Measurements from ENCODE around the gene ITGA8. TPM values are rescaled to one million over a fixed set of nuclear protein-coding genes. Genes with fewer than 3 reads are reported as not detected.

ITGA8 gene
- polyA plus RNA-seq, 4 donors, result 0.81 to 13.7 (median 2.6) TPM; not detected in 1

GRCh38 chr10:15741581-15741980 lies 21.9 kb upstream of the ITGA8 start:
- no peaks in the 10 kb centered on the region for H3K36me3 ChIP-seq (ENCODE audit: control insufficient read depth in 3 of 3, insufficient read depth in 2 of 3, low read depth in 1 of 3, low read length in 3 of 3)
- H3K9me3 ChIP-seq (ENCODE audit: control insufficient read depth in 2 of 2, insufficient read depth in 1 of 2, low read depth in 1 of 2, low read length in 1 of 2), result no peaks in the 10 kb centered on the region
- no peak overlapping the region for H3K27ac ChIP-seq (ENCODE audit: low read depth in 1 of 3, low read length in 2 of 3)
- H3K27me3 ChIP-seq (ENCODE audit: control insufficient read depth in 3 of 3, insufficient read depth in 3 of 3, low read length in 3 of 3), result no peaks in the 10 kb centered on the region
- no peak overlapping the region for H3K4me3 ChIP-seq (ENCODE audit: low read depth in 1 of 3, low read length in 3 of 3)
- DNase-seq (no peak), FAIRE-seq (no peak)
- 75 to 87% (median 82%) methylated on average over 5 of the region's 5 CpGs for WGBS, 3 donors
- no peaks in the 10 kb centered on the region for H3K4me1 ChIP-seq (ENCODE audit: control insufficient read depth in 3 of 3, insufficient read depth in 2 of 3, low read depth in 1 of 3, low read length in 2 of 3)

GRCh38 chr10:15740261-15740660 lies 20.5 kb upstream of the ITGA8 start:
- DNase-seq (no peak), FAIRE-seq (no peak)
- Histone ChIP-seq H3K9me3 (ENCODE audit: control insufficient read depth in 2 of 2, insufficient read depth in 1 of 2, low read depth in 1 of 2, low read length in 1 of 2) (no peaks in the 10 kb centered on the region), H3K27me3 (ENCODE audit: control insufficient read depth in 3 of 3, insufficient read depth in 3 of 3, low read length in 3 of 3) (no peaks in the 10 kb centered on the region), H3K27ac (ENCODE audit: low read depth in 1 of 3, low read length in 2 of 3) (no peak overlapping the region), H3K36me3 (ENCODE audit: control insufficient read depth in 3 of 3, insufficient read depth in 2 of 3, low read depth in 1 of 3, low read length in 3 of 3) (no peaks in the 10 kb centered on the region), H3K4me1 (ENCODE audit: control insufficient read depth in 3 of 3, insufficient read depth in 2 of 3, low read depth in 1 of 3, low read length in 2 of 3) (no peaks in the 10 kb centered on the region), H3K4me3 (ENCODE audit: low read depth in 1 of 3, low read length in 3 of 3) (no peak overlapping the region)
- WGBS, 3 donors, result 82 to 93% (median 84%) methylated on average over 6 of the region's 6 CpGs

GRCh38 chr10:15739254-15739970 lies 19.7 kb upstream of the ITGA8 start:
- FAIRE-seq, result no peak
- peak overlapping the region in 2 of 3 donors; percentile 0 to 28 for H3K27ac ChIP-seq (ENCODE audit: low read depth in 1 of 3, low read length in 2 of 3)
- DNase-seq, result no peak
- H3K27me3 ChIP-seq (ENCODE audit: control insufficient read depth in 3 of 3, insufficient read depth in 3 of 3, low read length in 3 of 3), result no peaks in the 10 kb centered on the region
- no peaks in the 10 kb centered on the region for H3K4me1 ChIP-seq (ENCODE audit: control insufficient read depth in 3 of 3, insufficient read depth in 2 of 3, low read depth in 1 of 3, low read length in 2 of 3)
- WGBS, 3 donors, result 61 to 70% (median 64%) methylated on average over 9 of the region's 9 CpGs
- H3K9me3 ChIP-seq (ENCODE audit: control insufficient read depth in 2 of 2, insufficient read depth in 1 of 2, low read depth in 1 of 2, low read length in 1 of 2), result no peaks in the 10 kb centered on the region
- no peaks in the 10 kb centered on the region for H3K36me3 ChIP-seq (ENCODE audit: control insufficient read depth in 3 of 3, insufficient read depth in 2 of 3, low read depth in 1 of 3, low read length in 3 of 3)
- H3K4me3 ChIP-seq (ENCODE audit: low read depth in 1 of 3, low read length in 3 of 3), result no peak overlapping the region

GRCh38 chr10:15738270-15738925 lies 18.7 kb upstream of the ITGA8 start:
- Histone ChIP-seq H3K36me3 (ENCODE audit: control insufficient read depth in 3 of 3, insufficient read depth in 2 of 3, low read depth in 1 of 3, low read length in 3 of 3) (no peaks in the 10 kb centered on the region), H3K27ac (ENCODE audit: low read depth in 1 of 3, low read length in 2 of 3) (peak overlapping the region in 2 of 3 donors; percentile 42 to 51), H3K9me3 (ENCODE audit: control insufficient read depth in 2 of 2, insufficient read depth in 1 of 2, low read depth in 1 of 2, low read length in 1 of 2) (no peaks in the 10 kb centered on the region), H3K4me1 (ENCODE audit: control insufficient read depth in 3 of 3, insufficient read depth in 2 of 3, low read depth in 1 of 3, low read length in 2 of 3) (no peaks in the 10 kb centered on the region), H3K4me3 (ENCODE audit: low read depth in 1 of 3, low read length in 3 of 3) (no peak overlapping the region), H3K27me3 (ENCODE audit: control insufficient read depth in 3 of 3, insufficient read depth in 3 of 3, low read length in 3 of 3) (no peaks in the 10 kb centered on the region)
- no peak for FAIRE-seq
- DNase-seq, result peak in 1 of 2 donors; percentile 35
- 62 to 87% (median 84%) methylated on average over 10 of the region's 10 CpGs for WGBS, 3 donors

GRCh38 chr10:15737656-15738055 lies 17.9 kb upstream of the ITGA8 start:
- H3K36me3 ChIP-seq (ENCODE audit: control insufficient read depth in 3 of 3, insufficient read depth in 2 of 3, low read depth in 1 of 3, low read length in 3 of 3), result no peaks in the 10 kb centered on the region
- no peaks in the 10 kb centered on the region for H3K27me3 ChIP-seq (ENCODE audit: control insufficient read depth in 3 of 3, insufficient read depth in 3 of 3, low read length in 3 of 3)
- H3K4me1 ChIP-seq (ENCODE audit: control insufficient read depth in 3 of 3, insufficient read depth in 2 of 3, low read depth in 1 of 3, low read length in 2 of 3), result no peaks in the 10 kb centered on the region
- 47 to 68% (median 65%) methylated on average over 5 of the region's 5 CpGs for WGBS, 3 donors
- DNase-seq (no peak), FAIRE-seq (no peak)
- H3K27ac ChIP-seq (ENCODE audit: low read depth in 1 of 3, low read length in 2 of 3), result peak overlapping the region in 2 of 3 donors; percentile 14 to 42
- no peak overlapping the region for H3K4me3 ChIP-seq (ENCODE audit: low read depth in 1 of 3, low read length in 3 of 3)
- H3K9me3 ChIP-seq (ENCODE audit: control insufficient read depth in 2 of 2, insufficient read depth in 1 of 2, low read depth in 1 of 2, low read length in 1 of 2), result no peaks in the 10 kb centered on the region

- 35 to 36% (median 36%) methylated on average over 4 of the region's 4 CpGs for WGBS, 3 donors
- Histone ChIP-seq H3K27ac (ENCODE audit: low read depth in 1 of 3, low read length in 2 of 3) (no peak overlapping the region), H3K9me3 (ENCODE audit: control insufficient read depth in 2 of 2, insufficient read depth in 1 of 2, low read depth in 1 of 2, low read length in 1 of 2) (no peaks in the 10 kb centered on the region), H3K4me3 (ENCODE audit: low read depth in 1 of 3, low read length in 3 of 3) (no peak overlapping the region), H3K27me3 (ENCODE audit: control insufficient read depth in 3 of 3, insufficient read depth in 3 of 3, low read length in 3 of 3) (no peaks in the 10 kb centered on the region), H3K4me1 (ENCODE audit: control insufficient read depth in 3 of 3, insufficient read depth in 2 of 3, low read depth in 1 of 3, low read length in 2 of 3) (no peaks in the 10 kb centered on the region), H3K36me3 (ENCODE audit: control insufficient read depth in 3 of 3, insufficient read depth in 2 of 3, low read depth in 1 of 3, low read length in 3 of 3) (no peaks in the 10 kb centered on the region)
- FAIRE-seq, result no peak
- DNase-seq, result peak in 1 of 2 donors; percentile 10
Observed at GRCh38 chr10:15735763-15736162, 16.0 kb upstream of the ITGA8 start.

GRCh38 chr10:15730341-15730740 lies 10.6 kb upstream of the ITGA8 start:
- Histone ChIP-seq H3K9me3 (ENCODE audit: control insufficient read depth in 2 of 2, insufficient read depth in 1 of 2, low read depth in 1 of 2, low read length in 1 of 2) (peaks cover 0 to 2% of the 10 kb centered on the region in 2 donors), H3K27me3 (ENCODE audit: control insufficient read depth in 3 of 3, insufficient read depth in 3 of 3, low read length in 3 of 3) (no peaks in the 10 kb centered on the region), H3K4me1 (ENCODE audit: control insufficient read depth in 3 of 3, insufficient read depth in 2 of 3, low read depth in 1 of 3, low read length in 2 of 3) (no peaks in the 10 kb centered on the region), H3K4me3 (ENCODE audit: low read depth in 1 of 3, low read length in 3 of 3) (no peak overlapping the region), H3K27ac (ENCODE audit: low read depth in 1 of 3, low read length in 2 of 3) (no peak overlapping the region), H3K36me3 (ENCODE audit: control insufficient read depth in 3 of 3, insufficient read depth in 2 of 3, low read depth in 1 of 3, low read length in 3 of 3) (no peaks in the 10 kb centered on the region)
- FAIRE-seq (peak; percentile 51), DNase-seq (no peak)
- WGBS, 3 donors, result 78 to 98% (median 98%) methylated on average over 2 of the region's 2 CpGs

GRCh38 chr10:15729890-15730289 lies 10.2 kb upstream of the ITGA8 start:
- FAIRE-seq (no peak), DNase-seq (no peak)
- no peaks in the 10 kb centered on the region for H3K27me3 ChIP-seq (ENCODE audit: control insufficient read depth in 3 of 3, insufficient read depth in 3 of 3, low read length in 3 of 3)
- H3K27ac ChIP-seq (ENCODE audit: low read depth in 1 of 3, low read length in 2 of 3), result no peak overlapping the region
- peaks cover 0 to 2% of the 10 kb centered on the region in 2 donors for H3K9me3 ChIP-seq (ENCODE audit: control insufficient read depth in 2 of 2, insufficient read depth in 1 of 2, low read depth in 1 of 2, low read length in 1 of 2)
- no peaks in the 10 kb centered on the region for H3K36me3 ChIP-seq (ENCODE audit: control insufficient read depth in 3 of 3, insufficient read depth in 2 of 3, low read depth in 1 of 3, low read length in 3 of 3)
- H3K4me3 ChIP-seq (ENCODE audit: low read depth in 1 of 3, low read length in 3 of 3), result no peak overlapping the region
- 87 to 92% (median 88%) methylated on average over 7 of the region's 7 CpGs for WGBS, 3 donors
- H3K4me1 ChIP-seq (ENCODE audit: control insufficient read depth in 3 of 3, insufficient read depth in 2 of 3, low read depth in 1 of 3, low read length in 2 of 3), result no peaks in the 10 kb centered on the region

All from small intestine (tissue), 7 donors.